ENCODE data around the gene MAD1L1.

The MAD1L1 gene

DNA sequence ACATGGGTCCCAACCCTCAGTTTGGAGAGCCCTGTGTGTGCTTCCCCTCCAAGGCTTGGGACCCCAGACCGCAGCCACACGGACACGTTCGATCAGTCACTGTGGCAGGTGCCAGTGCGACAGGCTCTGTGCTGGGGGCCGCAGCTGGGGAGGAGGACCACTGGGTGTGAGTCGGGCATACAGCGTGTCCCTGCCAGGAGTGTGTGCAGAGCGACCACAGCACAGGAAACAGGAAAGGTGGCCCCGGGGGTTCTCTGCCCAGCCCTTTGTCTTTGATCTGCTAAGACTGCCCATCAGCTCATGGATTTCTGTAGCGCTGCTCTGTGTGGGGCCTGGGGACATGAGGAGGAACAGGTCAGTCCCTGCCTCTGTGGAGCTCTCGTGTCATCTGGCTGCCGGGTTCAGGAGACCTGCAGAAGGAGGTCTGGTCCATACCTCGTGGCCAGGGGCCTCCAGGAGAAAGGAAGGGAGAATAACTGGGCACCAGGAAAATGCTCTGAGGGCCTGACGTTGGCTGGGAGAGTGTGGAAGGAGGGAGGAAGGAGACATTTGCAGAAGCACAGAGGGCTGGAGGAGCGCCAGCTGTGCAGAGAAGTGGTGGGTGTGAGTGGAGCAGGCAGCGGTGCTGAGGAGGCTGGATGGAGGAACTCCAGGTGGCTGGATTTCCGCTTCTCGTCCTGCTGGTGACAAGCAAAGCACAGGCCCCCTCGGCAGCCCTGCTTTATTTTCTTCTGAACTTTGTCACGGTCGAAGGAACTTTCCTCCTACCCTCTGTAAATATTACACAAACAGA, 13.3 kb upstream of the MAD1L1 start:
- no peak for TF ChIP-seq CTCF (IDR thresholded peaks at IDR 0.05; ENCODE audit: low read depth, low read length)
- Histone ChIP-seq H3K27me3 (no peaks in the 10 kb centered on the region), H3K4me1 (peaks cover 4% of the 10 kb centered on the region), H3K4me3 (ENCODE audit: low read depth, low read length) (no peak overlapping the region), H3K9me3 (no peaks in the 10 kb centered on the region), H3K36me3 (no peaks in the 10 kb centered on the region)
- no peak for DNase-seq

GRCh38 chr7:2244404-2244995, 11.8 kb upstream of the MAD1L1 start:
- no peak for DNase-seq
- Histone ChIP-seq H3K27me3 (no peaks in the 10 kb centered on the region), H3K36me3 (peaks cover 7% of the 10 kb centered on the region), H3K9me3 (no peaks in the 10 kb centered on the region), H3K4me3 (ENCODE audit: low read depth, low read length) (no peak overlapping the region), H3K4me1 (peaks cover 4% of the 10 kb centered on the region)
- no peak for TF ChIP-seq CTCF (IDR thresholded peaks at IDR 0.05; ENCODE audit: low read depth, low read length)

DNA sequence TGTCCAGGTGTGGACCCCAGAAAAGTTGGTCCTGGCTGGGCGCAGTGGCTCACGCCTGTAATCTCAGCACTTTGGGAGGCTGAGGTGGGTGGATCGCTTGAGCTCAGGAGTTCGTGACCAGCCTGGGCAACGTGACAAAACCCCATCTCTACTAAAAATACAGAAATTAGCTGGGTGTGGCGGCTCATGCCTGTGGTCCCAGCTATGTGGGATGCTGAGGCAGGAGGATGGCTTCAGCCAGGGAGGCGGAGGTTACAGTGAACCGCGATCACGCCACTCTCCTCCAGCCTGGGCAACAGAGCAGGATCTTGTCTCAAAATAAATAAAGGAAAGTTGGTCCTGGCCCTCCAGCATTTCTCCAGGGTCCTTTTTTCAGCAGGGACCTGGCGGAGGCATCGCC, 10.7 kb upstream of the MAD1L1 start:
- TF ChIP-seq CTCF (IDR thresholded peaks at IDR 0.05; ENCODE audit: low read depth, low read length) = no peak
- Histone ChIP-seq H3K27me3 (no peaks in the 10 kb centered on the region), H3K36me3 (peaks cover 13% of the 10 kb centered on the region), H3K9me3 (no peaks in the 10 kb centered on the region), H3K4me3 (ENCODE audit: low read depth, low read length) (no peak overlapping the region), H3K4me1 (peaks cover 4% of the 10 kb centered on the region)
- DNase-seq = no peak

DNA sequence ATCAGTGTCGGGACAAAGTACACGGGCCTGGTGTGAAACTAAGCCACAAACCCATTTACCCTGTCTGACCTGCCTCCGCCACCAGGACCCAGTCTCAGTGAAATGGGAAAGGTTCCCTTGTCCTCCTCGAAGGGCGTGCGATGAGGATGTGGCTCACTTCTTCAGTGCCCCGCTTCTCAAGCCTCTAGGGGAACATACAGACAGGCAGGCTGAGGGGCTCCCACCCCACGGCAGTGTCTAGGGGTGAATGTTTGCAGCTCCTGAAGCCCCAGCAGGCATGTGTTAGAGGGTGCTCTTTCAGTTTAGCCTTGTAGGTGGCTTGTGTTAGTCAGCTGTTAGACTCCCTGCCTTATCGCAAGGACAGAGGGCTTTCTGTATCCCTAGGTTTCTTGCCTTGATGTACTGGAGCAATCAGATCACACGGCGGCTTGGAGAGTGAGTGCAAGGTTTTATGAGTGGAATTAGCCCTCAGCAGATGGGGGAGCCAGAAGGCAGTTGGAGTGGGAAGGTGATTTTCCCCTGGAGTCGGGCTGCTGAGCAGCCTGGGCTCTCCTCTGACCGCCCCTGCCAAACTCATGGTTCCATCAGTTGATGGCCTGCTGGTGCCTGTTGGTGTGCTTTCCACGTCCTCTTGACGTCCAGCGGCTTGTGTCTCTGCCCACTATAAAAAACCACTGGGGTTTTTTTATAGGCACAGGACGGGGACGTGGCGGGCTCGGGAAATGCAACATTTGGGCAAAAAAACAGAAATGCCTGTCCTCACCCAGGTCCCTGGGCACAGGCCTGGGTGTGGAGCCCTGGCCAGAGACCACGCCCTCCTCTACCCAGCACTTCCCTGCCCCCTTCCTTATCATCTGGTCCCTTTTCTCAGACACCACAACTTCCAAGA, 10.0 kb upstream of the MAD1L1 start:
- H3K4me3 ChIP-seq (ENCODE audit: low read depth, low read length) = peak overlapping the region; percentile 95
- 0 out of 2 replicates have a peak, but pooled peaks have one; percentile 8 for TF ChIP-seq CTCF (IDR thresholded peaks at IDR 0.05; ENCODE audit: low read depth, low read length)
- H3K4me1 ChIP-seq = peaks cover 4% of the 10 kb centered on the region
- peaks cover 19% of the 10 kb centered on the region for H3K36me3 ChIP-seq
- no peaks in the 10 kb centered on the region for H3K9me3 ChIP-seq
- DNase-seq = no peak
- H3K27me3 ChIP-seq = no peaks in the 10 kb centered on the region

DNA sequence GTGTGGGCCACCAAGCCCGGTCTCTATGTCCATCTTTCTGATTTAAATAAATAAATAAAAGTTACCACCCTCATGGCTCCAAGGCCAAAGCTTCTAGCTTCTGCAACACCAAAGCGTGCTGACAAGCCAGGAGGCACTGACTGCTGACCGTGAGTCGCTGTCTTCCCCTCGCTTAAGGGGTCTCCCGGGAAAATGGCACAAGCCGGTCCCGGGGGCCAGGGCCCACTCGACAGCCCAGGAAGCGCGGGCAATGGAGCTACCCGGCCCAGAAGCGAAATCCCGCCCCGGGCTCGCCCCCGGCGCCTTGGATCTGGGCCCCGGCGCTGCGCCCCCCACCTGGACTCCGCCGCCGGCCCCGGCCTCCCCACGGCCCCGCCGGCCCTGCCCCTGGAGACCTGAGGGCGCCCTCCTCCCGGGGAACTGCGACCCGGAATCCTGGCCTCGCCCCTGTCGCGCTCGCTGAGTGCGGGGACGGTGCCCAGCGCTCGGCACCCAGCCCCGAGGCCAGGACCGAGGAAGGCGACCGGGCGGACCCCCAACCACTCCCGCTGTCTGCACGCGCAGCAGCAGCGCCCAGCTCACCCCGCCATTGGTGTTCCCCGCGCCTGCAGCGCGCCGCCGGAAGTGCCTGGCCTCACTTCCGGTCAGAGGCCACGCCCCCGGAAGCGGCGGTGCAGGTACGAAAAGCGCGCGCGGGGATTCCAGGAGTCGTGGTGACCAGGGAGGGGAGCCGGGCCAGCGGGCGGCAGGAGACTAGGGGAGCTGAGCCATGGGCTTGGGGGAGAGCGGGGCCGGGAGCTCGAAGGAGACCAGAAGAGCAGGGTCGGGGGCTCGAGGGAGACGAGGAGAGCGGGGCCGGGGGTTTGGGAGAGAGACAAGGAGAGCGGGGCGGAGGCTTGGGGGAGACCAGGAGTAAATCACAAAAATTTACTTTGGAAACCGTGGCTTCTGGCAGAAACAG, 9.1 kb upstream of the MAD1L1 start, which contains the start of the genes MRM2 and NUDT1:
Gene MRM2 (minus strand): TSS at position 626 of the 961 bp plus-strand sequence. CDS start 36 bp downstream, at position 590.
Gene NUDT1 (plus strand): TSS at position 647 of the 961 bp plus-strand sequence. CDS start 2,349 bp downstream, outside the sequence.
- no peak for TF ChIP-seq CTCF (IDR thresholded peaks at IDR 0.05; ENCODE audit: low read depth, low read length)
- peaks cover 4% of the 10 kb centered on the region for H3K4me1 ChIP-seq
- no peaks in the 10 kb centered on the region for H3K9me3 ChIP-seq
- no peaks in the 10 kb centered on the region for H3K27me3 ChIP-seq
- H3K4me3 ChIP-seq (ENCODE audit: low read depth, low read length) = peak within 1 kb of the TSS; percentile 95
- peaks cover 26% of the 10 kb centered on the region for H3K36me3 ChIP-seq
- DNase-seq = peak; percentile 90

Measured in BE2C (cell line).